GM12801 (cell line): ENCODE measurements around the gene MTHFD1.

Source experiments
- TF ChIP-seq, protein P1 (sequence below): IDR thresholded peaks from one replicate; pipeline ENCODE4 v1.5.1; 2011; ENCODE audit warnings: control low read depth; ENCODE audit not compliant: insufficient read length; ENCODE audit errors: extremely low read depth

MTHFD1 gene

DNA sequence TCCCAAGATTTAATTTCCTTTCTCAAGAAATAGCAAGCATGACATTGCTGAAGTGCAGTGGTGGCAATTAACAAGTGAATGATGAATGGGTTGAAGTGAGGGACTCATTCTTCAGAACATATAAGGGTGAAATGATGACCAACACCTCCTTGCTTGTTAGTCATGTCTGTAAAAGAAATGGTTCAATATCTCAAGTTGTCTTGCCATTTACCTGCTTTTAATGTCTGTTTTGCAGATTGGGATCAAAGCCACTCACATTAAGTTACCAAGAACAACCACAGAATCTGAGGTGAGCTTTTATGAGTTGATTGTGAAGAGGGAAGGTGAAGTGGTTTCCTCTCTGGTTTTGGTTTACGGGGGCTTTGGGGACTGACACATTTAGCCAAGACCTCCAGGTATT, 24.1 kb downstream of the MTHFD1 start:
- TF ChIP-seq, protein P1, sequence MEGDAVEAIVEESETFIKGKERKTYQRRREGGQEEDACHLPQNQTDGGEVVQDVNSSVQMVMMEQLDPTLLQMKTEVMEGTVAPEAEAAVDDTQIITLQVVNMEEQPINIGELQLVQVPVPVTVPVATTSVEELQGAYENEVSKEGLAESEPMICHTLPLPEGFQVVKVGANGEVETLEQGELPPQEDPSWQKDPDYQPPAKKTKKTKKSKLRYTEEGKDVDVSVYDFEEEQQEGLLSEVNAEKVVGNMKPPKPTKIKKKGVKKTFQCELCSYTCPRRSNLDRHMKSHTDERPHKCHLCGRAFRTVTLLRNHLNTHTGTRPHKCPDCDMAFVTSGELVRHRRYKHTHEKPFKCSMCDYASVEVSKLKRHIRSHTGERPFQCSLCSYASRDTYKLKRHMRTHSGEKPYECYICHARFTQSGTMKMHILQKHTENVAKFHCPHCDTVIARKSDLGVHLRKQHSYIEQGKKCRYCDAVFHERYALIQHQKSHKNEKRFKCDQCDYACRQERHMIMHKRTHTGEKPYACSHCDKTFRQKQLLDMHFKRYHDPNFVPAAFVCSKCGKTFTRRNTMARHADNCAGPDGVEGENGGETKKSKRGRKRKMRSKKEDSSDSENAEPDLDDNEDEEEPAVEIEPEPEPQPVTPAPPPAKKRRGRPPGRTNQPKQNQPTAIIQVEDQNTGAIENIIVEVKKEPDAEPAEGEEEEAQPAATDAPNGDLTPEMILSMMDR: no peak

DNA sequence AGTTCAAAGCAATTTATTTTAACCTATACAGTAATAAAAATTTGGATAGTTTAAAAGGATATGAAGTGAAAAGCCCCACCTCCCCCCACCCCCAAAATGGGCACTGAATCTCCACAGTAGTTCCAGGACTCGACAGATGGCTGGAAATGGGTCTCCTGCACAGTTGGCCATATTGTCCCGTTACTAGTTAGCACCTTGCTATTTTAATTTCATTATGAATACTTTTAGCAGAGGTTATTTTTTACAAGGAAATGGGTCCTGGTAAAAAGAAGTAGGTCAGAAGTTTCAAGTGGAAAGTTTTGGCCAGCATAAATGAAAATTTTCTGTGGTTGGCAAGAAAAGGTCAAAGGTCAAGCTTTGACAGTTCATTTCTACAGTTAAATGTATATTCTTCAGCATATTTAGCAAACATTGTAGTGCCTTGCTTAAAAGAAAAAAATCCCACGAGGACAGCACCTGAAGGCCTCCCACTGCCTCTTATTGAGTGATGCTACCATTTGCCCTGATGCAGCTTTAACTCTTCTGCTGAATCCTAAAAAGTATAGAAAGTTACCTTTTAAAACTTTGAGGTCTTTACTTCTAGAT, 28.3 kb downstream of the MTHFD1 start:
- TF ChIP-seq, protein P1: no peak

DNA sequence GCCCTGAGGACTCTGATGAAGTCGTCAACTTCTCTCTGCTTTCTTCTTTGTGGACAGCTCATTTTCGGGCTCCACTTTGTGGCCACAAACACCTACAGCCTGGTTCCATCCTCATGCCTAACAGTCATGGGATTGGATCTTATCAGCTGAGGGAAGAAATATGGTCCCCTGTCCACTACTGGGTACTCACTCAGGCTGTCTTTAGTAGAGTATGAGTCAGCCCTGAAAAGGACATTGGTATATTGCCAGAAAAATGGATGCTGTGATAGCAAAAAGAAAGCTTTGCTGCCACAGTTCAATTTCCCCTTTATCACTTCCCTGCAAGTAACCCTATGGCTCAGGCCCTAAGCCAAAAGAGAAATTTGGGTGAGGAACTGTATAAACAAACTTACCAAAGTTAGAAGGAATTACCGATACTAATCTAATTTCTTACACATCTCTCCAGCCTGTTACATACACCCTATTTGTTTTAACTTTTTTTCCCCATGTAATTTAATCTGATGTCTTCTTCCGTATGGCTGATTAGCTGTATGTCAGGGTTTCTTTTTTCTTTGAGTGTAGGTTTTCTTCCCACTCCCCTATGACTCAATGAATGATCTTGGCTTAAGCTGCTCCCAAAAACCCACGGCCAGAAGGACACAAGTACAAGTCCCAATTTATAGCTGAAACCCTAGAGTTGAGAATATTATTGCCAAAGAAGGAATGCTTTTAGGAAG, 29.1 kb downstream of the MTHFD1 start:
- TF ChIP-seq, protein P1: no peak

DNA sequence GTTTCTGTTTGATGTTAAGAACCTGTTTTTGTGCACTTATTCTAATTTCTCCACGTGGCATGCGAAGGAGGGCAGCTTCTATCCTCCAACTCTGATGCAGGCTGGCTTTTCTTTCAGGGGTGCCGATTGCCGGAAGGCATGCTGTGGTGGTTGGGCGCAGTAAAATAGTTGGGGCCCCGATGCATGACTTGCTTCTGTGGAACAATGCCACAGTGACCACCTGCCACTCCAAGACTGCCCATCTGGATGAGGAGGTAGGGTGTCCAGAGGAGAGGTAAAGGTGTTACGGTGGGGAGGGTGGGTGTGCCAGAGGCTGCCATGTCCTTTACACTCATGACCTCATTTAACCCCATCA, 29.6 kb downstream of the MTHFD1 start:
- TF ChIP-seq, protein P1: no peak

DNA sequence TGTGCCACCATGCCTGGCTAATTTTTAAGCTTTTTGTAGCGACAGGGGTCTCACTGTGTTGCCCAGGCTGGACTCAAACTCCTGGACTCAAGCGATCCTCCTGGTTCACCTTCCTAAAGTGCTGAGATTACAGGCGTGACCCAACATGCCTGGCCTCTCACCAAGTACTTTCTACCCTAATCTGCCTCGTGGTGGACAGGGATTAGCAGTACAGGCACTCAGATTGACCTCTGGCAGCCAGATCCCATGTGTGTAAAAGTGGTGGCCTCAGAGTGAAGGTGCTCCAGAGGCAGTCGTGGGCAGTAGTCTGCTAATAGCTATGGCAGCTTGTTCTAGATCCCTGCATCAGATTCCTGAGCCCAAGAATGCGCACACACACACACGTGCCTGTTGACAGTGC, 30.9 kb downstream of the MTHFD1 start:
- TF ChIP-seq, protein P1: no peak

DNA sequence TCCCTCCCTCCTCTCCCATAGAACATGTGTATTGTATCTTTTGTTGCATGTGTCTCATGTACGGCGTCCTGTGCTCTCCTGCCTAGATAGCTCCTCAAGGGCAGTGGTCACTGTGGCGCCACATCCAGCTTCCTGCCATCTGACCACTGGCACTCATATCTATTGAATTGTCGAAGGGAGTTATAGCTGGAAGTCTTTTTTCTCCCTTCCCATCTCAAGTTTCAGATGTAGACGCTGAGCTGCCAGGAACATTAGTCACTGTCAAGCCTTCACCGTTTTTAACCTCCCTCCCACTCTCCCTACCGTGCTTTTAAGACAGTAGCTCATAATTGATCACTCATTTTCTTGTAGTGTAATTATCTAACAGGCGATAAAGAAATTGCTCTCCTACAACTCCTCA, 33.0 kb downstream of the MTHFD1 start:
- TF ChIP-seq, protein P1: no peak

DNA sequence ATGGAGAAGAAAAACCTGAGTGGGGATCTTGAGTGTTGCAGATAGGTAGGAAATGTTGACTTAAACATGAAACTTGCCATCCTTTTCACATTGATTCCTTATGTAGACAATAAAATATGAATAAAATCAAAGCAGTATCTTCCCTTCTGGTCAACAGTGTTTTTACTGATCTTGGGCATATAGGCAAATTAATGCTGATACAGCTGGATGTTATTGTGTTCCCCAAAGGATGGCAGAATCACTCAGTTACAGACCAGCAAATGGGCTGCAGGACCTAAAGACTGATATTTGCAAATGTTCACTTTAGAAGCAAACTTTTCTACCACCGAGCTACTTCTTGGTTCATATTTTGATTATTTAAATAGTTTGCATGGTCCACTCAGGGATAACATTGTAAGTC, 33.9 kb downstream of the MTHFD1 start:
- TF ChIP-seq, protein P1: no peak

DNA sequence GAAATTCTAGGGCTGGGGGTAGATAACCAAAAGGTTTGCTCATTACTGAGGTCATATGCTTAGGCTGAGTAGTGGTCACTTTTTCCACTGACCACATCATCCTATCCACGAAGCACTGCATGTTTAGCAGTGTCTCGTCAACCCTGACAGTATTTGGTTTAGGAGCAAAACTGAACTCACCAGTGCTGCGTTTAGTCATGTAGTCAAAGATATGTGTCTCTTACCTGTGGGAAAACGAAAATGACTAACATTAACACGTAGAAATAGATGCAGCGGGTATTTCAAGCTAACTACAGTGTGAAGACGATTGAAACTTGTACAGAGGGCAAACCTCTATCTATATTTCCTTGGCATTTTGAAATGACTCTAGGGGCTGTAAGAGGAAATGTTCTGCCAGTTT, 34.6 kb downstream of the MTHFD1 start:
- TF ChIP-seq, protein P1: no peak
